NCI-H82 treated with DMSO at 0.1 percent for 48 hours (cell line): ENCODE data around the gene ACOT12.
"Not testable (repeated sequence)": the region's sequence is repeated elsewhere in the genome, so short reads cannot be mapped to it uniquely, and the experiment has no call there.

Experiments used
- DNase-seq: peaks from one replicate; lab custom pipeline; 2025; ENCODE audit not compliant: unreplicated experiment; lab: John Stamatoyannopoulos, UW

ACOT12 gene

DNA sequence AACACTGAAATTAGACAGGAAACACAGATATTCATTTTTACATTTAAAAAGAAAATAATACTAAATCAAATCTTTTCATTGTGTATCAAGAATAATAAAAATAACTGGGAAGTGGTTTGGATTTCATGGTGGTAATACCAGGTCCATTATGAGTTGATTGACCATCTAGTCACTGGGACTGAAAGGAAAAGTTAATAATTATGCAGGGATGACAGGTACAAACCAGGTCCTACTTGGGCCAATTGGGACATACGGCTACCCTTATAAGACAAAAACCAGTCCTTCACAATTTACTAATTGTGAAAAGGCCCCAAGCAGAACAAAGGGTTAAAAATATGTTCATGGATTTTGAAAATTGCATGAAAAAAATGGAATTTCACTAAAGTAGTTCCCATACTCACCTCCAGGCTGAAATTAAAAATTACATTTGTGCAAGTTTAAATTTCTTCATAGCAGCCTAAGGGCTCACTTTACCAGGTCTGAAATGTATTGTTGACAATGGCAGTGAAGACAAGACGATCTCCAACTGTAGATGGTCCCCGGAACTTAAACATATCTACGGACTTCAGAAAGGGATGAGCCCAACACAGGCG is 48.4 kb downstream of the ACOT12 start:
- DNase-seq, result no peak

GRCh38 chr5:81344736-81345135 is 49.2 kb downstream of the ACOT12 start:
- DNase-seq, result no peak

DNA sequence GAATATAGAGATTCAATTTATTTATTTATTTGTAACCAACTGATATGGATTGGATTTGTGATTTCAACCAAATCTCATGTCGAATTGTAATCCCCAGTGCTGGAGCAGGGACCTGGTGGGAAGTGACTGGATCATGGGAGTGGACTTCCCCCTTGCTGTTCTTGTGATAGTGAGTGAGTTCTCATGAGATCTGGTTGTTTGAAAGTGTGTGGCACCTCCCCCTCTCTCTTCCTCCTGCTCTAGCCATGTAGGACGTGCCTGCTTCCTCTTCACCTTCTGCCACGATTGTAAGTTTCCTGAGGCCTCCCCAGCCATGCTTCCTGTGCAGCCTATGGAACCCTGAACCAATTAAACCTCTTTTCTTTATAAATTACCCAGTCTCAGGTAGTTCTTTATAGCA is 55.7 kb downstream of the ACOT12 start:
- DNase-seq, result not testable (repeated sequence)

DNA sequence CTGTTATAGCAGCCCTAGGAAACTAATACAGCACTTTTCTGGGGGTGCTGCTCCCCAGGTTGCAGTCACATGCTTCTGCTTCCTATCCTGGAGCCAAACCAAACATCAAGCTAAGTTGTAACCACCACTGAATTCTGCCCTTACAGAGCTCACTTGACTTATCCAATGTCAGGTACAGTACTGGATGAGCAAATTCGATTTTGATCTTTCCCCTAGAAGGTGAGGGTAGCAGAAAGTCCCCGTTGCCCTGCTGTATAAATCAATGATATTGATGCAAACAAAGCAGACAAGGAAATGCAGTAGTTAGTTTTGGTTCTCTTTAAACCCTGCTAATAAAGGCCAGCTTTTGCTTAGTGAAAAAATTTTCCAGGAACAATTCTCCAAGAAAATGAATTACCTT is 56.1 kb downstream of the ACOT12 start:
- no peak for DNase-seq

DNA sequence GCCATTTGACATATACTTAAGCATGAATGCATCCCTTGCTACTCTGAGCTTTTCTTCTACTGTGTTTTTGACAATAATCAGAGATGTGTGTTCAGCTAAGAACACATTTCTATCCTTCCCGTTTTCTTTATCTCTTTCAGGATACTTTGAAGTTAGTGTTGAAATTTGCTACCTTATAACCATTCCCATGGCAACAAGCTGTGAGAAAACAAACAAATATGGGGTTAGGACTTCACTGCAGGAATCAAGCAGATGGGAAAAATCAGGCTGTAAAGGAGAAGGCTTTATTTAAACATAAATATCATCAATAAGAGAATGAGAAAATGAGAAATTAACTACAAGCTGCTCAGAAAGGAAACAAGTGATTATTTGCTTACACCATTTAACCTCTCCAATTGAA is 57.4 kb downstream of the ACOT12 start:
- no peak for DNase-seq

GRCh38 chr5:81335946-81336345 is 58.0 kb downstream of the ACOT12 start:
- DNase-seq, result no peak

- peak; percentile 61 for DNase-seq
Observed at GRCh38 chr5:81334304-81335061, 59.5 kb downstream of the ACOT12 start.

DNA sequence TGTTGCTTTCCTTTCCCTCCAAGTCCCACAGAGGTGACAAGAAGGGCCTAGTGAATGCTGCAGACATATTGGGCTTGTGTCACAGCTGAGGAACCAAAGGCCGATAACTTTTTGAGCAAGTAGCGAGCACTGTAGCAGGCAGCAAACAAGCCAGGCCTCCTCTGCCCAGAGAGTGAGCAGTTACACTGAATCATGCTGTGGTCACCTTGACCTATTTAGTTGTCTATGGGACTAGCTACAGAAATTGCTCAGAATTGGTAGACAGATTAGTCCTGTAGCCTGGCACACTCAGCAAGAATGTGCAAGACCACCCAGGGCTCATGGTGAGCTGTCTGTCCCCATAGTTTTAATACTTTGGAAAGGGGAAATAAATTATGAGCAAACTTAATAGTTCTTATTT is 67.4 kb downstream of the ACOT12 start:
- DNase-seq, result no peak

DNA sequence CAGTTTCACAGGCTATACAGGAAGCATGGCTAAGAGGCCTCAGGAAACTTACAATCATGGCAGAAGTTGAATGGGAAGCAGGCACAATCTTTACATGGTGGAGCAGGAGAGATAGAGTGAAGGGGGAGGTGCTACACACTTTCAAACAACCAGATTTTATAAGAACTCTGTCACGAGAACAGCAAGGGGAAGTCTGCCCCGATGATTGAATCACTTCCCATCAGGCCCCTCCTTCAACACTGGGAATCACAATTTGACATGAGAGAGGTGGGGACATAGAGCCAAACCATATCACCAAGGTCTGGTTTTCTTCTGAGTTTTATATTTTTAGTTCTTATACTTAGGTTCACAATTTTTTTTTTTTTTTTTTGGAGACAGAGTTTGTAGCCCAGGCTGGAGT is 76.4 kb downstream of the ACOT12 start:
- no peak for DNase-seq

DNA sequence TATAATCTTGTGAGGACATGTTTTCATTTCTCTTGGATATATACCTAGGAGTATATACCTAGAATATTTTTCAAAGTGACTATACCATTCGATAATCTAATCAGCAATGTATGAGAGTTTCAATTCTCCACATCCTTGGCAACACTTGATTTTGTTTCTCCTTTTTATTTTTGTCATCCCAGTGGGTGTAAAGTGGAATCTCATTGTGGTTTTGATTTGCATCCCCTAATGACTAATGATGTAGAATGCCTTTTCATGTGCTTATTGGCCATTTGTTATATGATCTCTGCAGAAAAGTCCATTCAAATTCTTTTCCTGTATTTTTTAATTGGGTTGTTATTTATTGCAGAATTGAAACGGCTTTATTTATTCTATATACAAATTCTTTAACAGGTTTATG is 77.4 kb downstream of the ACOT12 start:
- DNase-seq, result no peak

GRCh38 chr5:81315830-81316229 is 78.1 kb downstream of the ACOT12 start:
- no peak for DNase-seq

GRCh38 chr5:81315336-81315735 is 78.6 kb downstream of the ACOT12 start:
- no peak for DNase-seq

DNA sequence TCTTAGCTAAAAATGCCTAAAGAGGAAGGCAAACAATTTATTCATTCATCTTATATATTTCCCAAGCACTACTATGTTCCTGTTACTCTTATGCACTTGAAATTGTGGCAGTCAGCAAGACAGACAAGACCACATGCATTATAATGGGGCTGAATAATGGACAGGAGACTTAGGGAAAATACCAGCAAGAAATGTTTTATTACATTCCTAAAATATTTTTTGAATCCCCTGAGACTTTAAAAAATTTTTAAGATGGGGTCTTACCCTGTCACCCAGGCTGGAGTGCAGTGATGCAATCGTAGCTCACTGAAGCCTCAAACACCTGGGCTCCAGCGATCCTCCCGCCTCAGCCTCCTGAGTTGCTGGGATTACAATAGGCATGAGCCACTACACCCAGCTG is 79.4 kb downstream of the ACOT12 start:
- no peak for DNase-seq

DNA sequence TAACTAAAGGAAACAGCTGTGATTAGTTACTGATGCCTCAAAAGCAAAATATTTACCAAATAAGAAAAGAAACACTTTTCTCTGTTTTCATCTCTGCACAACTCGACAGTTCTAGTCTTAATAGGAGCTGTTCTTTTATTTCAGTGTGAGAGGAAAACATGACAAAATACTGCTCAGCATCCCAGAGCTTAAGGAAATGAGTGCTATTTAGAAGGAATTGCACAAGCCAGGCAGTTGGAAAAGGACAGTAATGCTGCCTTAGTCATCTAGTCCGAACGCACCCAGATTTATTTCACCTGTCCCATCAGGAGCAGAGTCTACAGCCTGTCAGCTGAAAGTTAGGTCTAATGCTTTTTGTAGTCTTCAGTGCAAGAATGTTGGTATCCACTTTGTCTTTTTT is 80.2 kb downstream of the ACOT12 start:
- DNase-seq, result no peak

DNA sequence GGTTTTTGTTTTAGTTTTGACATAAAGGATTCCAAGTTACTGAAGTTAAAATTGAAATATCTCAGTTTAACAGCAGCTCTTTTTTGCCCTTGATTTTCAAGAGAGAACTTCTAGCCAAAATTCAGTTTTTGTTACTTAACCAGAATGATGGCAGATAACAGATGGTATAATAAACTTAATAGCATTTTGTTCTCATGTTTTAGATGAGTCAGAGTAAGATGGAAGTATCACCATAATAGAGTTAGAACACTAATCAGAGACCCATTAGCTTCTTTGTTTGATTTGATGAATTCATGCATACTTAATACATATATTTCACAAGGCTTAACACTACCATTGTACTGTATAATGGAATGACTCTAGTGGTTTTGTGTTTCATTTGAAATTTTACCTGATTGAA is 80.7 kb downstream of the ACOT12 start:
- no peak for DNase-seq

- DNase-seq, result no peak
Observed at GRCh38 chr5:81310402-81311063, 83.4 kb downstream of the ACOT12 start.

DNA sequence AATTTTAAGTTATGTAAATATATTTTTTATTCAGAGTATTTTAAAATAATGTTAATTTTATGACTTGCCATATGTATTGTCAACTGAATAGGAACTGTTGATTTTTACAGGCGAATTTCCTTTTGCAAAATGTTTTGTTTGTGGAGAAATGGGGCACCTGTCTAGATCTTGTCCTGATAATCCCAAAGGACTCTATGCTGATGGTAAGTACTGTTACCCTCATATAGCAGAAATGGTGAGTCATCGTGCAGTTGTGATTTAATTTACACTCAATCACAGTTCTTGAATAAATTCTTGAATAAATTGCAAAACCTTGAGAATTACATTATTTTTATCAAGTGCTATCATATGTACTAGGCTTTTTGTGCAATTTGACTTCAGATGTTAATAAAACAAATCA is 85.1 kb downstream of the ACOT12 start:
- no peak for DNase-seq

DNA sequence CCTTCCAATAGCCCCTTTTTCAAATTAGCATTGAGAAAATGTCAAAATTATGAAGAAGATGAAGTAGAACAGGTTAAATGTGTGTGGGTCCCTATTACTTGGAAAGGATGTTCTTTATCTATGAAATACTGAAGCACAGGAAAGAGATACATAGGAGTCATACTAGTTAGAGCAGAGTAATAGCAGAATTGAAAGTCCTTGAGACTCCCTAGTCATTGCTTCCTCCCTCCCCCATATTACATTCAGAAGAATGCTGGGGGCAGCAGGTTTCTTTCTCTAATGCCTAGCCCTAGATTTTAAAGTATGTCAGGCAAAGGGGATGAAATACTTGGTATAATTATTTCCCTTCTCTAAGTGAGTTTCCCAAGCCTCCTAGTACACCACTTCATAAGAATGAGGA is 88.1 kb downstream of the ACOT12 start:
- no peak for DNase-seq

DNA sequence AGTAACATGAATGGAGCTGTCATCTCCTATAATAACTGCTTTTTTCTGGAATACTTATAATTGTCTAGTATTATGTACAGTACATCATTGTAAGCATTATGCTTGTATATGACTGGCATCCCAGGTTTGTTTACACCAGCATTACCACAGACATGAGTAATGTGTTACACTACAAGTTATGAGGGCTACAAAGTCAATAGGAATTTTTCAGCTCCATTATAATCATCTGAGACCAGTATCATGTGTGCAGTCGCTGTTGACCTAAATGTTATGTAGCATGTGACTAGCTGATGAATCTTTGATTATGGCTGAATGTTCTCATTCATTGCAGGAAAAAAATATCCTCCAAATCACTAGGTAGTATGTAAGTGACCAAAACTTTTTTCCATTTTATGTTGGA is 90.4 kb downstream of the ACOT12 start:
- no peak for DNase-seq

DNA sequence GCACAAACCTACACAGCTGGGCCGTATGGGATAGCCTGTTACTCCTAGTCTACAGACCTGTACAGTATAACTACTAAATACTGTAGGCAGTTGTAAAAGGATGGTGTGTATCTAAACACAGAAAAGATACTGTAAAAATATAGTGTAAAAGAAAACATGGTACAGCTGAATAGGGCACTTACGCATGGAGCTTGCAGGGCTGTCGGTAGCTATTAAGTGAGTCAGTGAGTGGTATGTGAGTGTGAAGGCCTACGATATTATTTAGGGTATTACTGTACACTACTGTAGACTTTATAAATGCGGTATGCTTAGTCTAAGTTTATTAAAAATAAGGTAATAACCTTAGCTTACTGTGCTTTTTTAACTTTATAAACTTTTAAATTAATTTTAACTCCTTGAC is 91.3 kb downstream of the ACOT12 start:
- DNase-seq, result no peak

DNA sequence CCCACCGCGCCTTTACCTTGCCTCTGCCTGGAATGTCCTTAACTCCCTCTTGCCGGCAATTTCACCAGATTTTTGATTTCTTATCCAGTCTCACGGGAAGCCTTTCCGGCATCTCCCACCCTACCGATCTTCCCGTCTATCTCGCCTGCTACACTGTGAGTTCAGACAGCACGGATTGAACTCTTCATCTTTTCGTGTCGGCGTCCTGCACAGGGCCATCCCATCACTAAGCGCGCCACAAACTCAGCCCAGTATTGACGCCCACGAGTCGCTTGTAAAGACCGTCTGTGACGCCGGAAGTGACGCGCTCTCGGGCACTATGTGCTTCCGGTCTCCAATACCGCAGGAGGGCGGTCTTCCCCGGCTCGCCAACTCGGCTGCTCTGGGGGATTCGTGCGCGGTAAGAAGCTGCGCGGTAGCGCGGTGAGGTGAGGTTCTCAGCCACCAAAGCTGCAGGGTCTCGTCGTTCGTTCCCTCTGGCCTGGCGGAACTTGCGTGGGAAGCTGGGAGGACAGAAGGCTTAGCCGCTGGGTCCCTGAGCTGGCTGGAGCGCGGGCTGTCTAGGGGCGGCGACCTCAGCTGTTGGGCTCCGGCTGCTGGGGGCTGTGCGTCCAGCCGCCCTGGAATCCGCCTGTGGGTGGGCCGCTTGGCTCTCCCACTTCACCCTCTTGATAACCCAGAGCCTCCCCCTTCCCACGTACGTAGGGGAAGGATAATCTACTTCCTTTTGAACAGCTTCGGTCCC is 92.5 kb downstream of the ACOT12 start, which contains the start of gene ZCCHC9:
ZCCHC9 (plus strand) TSS at position 317 of the 745 bp plus-strand sequence. CDS start 3,171 bp downstream, outside the sequence.
- DNase-seq, result peak; percentile 66

DNA sequence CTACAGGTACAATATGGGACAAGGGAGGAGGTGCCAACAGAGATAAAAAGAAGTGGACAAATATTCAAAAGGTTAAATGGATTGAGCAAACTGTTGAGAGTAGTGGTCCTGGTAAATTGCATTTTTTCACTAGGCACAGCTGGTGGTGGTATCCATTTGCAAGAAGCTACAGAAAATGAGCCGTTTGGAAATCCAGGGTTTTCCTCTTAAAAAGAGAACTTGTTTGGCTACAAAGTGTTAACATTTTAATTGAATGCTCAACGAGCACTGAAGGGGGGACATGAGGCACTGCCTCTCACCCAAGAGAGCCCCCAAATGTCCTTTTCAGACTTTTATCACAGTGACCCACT is 93.0 kb downstream of the ACOT12 start:
- DNase-seq, result no peak
